ENCODE measurements around the gene NME5. TPM values are rescaled to one million over a fixed set of nuclear protein-coding genes. Genes with fewer than 3 reads are reported as not detected.

Gene NME5
- total and polyA plus RNA-seq, 2 of the 4 experiments (the other 2 are of a cell fraction) = 0.17 to 0.18 TPM

DNA sequence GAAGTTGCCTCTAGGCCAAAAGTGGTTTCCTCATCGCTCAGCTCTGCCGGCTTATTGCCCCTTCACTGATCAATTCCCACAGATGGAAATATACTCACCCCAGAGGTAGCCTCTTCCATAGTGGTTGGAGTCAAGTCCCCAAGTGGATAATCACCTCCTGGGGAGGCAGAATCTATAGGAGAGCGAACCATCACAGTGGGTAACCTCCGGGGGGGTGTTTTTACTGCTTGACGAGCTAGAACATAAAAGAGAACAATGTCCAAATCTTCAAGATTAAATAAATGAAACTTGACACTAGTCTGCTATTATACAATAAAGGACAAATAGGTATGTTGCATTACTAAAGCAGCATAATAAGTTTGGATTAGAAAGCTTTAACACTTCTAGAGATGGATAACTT is 29.9 kb upstream of the NME5 start:
- in situ Hi-C loops (cut with MboI; ENCODE audit: low sequenced_read_pairs) = no loop called here
- POLR2A ChIA-PET (ENCODE audit: unreplicated experiment) = no interaction called here
- no peak overlapping the region for H3K56ac ChIP-seq (ENCODE audit: extremely low read depth, insufficient read depth, low read length)

More for the DNA sequence above, 29.9 kb upstream of the NME5 start:
- no peak overlapping the region for H3K23ac ChIP-seq (ENCODE audit: low read depth, low read length)
- no peak overlapping the region for H4K5ac ChIP-seq (ENCODE audit: low read depth, low read length)
- peaks cover 14 to 19% of the 10 kb centered on the region in 2 experiments for H3K79me1 ChIP-seq (ENCODE audit: low read depth in 1 of 2, low read length in 2 of 2)
- no peak overlapping the region for H3K4ac ChIP-seq (ENCODE audit: low read depth, low read length)
- no peak overlapping the region for H4K91ac ChIP-seq (ENCODE audit: insufficient read depth, low read depth, low read length)
- no CpG with 5 or more reads among the region's 5 CpGs for WGBS, 2 experiments (ENCODE audit: extremely low coverage in 2 of 2, insufficient read length in 1 of 2)
- TF ChIP-seq CEBPB (IDR thresholded peaks at IDR 0.05; ENCODE audit: low read depth, low read length) (no peak), RAD21 (IDR thresholded peaks at IDR 0.05; ENCODE audit: low read length) (no peak), FOS (IDR thresholded peaks at IDR 0.05; ENCODE audit: low read depth, low read length) (no peak), ELK1 (IDR thresholded peaks at IDR 0.05; ENCODE audit: borderline replicate concordance, low read depth, low read length) (no peak), RFX5 (IDR thresholded peaks at IDR 0.05; ENCODE audit: low read depth, low read length) (no peak), MXI1 (IDR thresholded peaks at IDR 0.05; ENCODE audit: borderline replicate concordance, low read depth, low read length) (no peak), SMC3 (IDR thresholded peaks at IDR 0.05; ENCODE audit: low read depth, low read length) (no peak), RCOR1 (IDR thresholded peaks at IDR 0.05; ENCODE audit: insufficient replicate concordance, low read length) (no peak), CHD1 (IDR thresholded peaks at IDR 0.05; ENCODE audit: low read depth, low read length) (no peak), MAZ (IDR thresholded peaks at IDR 0.05; ENCODE audit: borderline replicate concordance, low read depth, low read length) (no peak), BHLHE40 (IDR thresholded peaks at IDR 0.05; ENCODE audit: low read depth, low read length) (no peak)
- TF ChIP-seq, protein P1, sequence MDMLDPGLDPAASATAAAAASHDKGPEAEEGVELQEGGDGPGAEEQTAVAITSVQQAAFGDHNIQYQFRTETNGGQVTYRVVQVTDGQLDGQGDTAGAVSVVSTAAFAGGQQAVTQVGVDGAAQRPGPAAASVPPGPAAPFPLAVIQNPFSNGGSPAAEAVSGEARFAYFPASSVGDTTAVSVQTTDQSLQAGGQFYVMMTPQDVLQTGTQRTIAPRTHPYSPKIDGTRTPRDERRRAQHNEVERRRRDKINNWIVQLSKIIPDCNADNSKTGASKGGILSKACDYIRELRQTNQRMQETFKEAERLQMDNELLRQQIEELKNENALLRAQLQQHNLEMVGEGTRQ (IDR thresholded peaks at IDR 0.05; ENCODE audit: low read depth, low read length) = no peak
- H3K9me3 ChIP-seq (ENCODE audit: control insufficient read depth, insufficient read depth, low read length) = no peaks in the 10 kb centered on the region
- H3K9ac ChIP-seq (ENCODE audit: low read depth, low read length) = no peak overlapping the region
- H2BK5ac ChIP-seq (ENCODE audit: low read depth, low read length, poor library complexity, severe bottlenecking) = no peak overlapping the region
- H2BK120ac ChIP-seq (ENCODE audit: low read depth, low read length) = no peak overlapping the region
- H3K9me1 ChIP-seq (ENCODE audit: insufficient read depth, low read length) = no peaks in the 10 kb centered on the region
- H4K8ac ChIP-seq (ENCODE audit: low read depth in 2 of 2, low read length in 2 of 2) = no peak overlapping the region
- CTCF ChIA-PET = no interaction called here
- no peak overlapping the region for H2AK5ac ChIP-seq (ENCODE audit: low read depth, low read length)
- ATAC-seq (ENCODE audit: low read depth) = no peak
- H2AK9ac ChIP-seq (replicated peaks; ENCODE audit: low read depth, low read length, poor library complexity) = no peak overlapping the region
- H3K4me2 ChIP-seq (ENCODE audit: low read depth, low read length) = no peak overlapping the region
- H3K4me1 ChIP-seq (ENCODE audit: control insufficient read depth, insufficient read depth, low read length) = no peaks in the 10 kb centered on the region
- no peak overlapping the region for H3K27ac ChIP-seq (ENCODE audit: insufficient read depth, low read length)
- no peak overlapping the region for H3K18ac ChIP-seq (ENCODE audit: low read depth, low read length)
- H3K14ac ChIP-seq (replicated peaks; ENCODE audit: low read depth, low read length) = no peak overlapping the region
- H2BK20ac ChIP-seq (ENCODE audit: low read depth, low read length) = no peak overlapping the region
- no peak overlapping the region for H2AFZ ChIP-seq (replicated peaks; ENCODE audit: low read length, poor library complexity)
- no peak overlapping the region for H2BK15ac ChIP-seq (ENCODE audit: low read depth, low read length)
- dilution Hi-C loops (cut with HindIII; ENCODE audit: low sequenced_read_pairs, unreplicated experiment) = no loop called here
- no TSS peak for BruUV-seq (replicated peaks)
- no peak overlapping the region for H3K4me3 ChIP-seq (ENCODE audit: insufficient read depth, low read depth, low read length)
- no peaks in the 10 kb centered on the region for H3K27me3 ChIP-seq (ENCODE audit: control insufficient read depth, insufficient read depth, low read length)
- H4K20me1 ChIP-seq (ENCODE audit: insufficient read depth, low read length) = no peaks in the 10 kb centered on the region
- intact Hi-C loops (cut with micrococcal nuclease) = no loop called here
- peaks cover 64% of the 10 kb centered on the region for H3K36me3 ChIP-seq (ENCODE audit: control insufficient read depth, insufficient read depth, low read length)
- DNase-seq = no peak
